Upper lobe of left lung (tissue), 6 donors: Measurements from ENCODE around the gene PPAN. TPM values are rescaled to one million over a fixed set of nuclear protein-coding genes. Genes with fewer than 3 reads are reported as not detected.

Experiments used
- ATAC-seq, 2 donors: fragments of 200-7000 bp; cut with Tn5 transposase; one replicate each; pipeline ENCODE4 v1.9.1; 2022; ENCODE audit warnings: mild to moderate bottlenecking in 2 of 2, moderate library complexity in 2 of 2; ENCODE audit not compliant: low FRiP score in 2 of 2
- DNase-seq, 2 donors: peaks; one replicate each; pipeline ENCODE4 v3.0.0-alpha.2; 2019 to 2020
- H3K27ac ChIP-seq, 4 donors: fragments of 200-600 bp; sonication (generic); one replicate each; pipeline ENCODE4 v1.5.1; 2016 to 2019
- H3K27me3 ChIP-seq, 4 donors: fragments of 200-600 bp; sonication (generic); one replicate each; pipeline ENCODE4 v1.5.1; 2017 to 2019
- H3K36me3 ChIP-seq, 4 donors: fragments of 200-600 bp; sonication (generic); one replicate each; pipeline ENCODE4 v1.5.1; 2016 to 2019
- H3K4me1 ChIP-seq, 4 donors: fragments of 200-600 bp; sonication (generic); one replicate each; pipeline ENCODE4 v1.5.1; 2018 to 2019
- H3K4me3 ChIP-seq, 4 donors: fragments of 200-600 bp; sonication (generic); one replicate each; pipeline ENCODE4 v1.5.1; 2017 to 2019; ENCODE audit warnings: mild to moderate bottlenecking in 2 of 4, moderate library complexity in 1 of 4
- H3K9me3 ChIP-seq, 4 donors: fragments of 200-600 bp; sonication (generic); one replicate each; pipeline ENCODE4 v1.5.1; 2018 to 2019
- CTCF ChIP-seq, 6 experiments: fragments of 450-650 bp in 4 of 6; fragments of 200-600 bp in 2 of 6; sonication (generic) in 2 of 6; IDR thresholded peaks; one replicate each; pipeline ENCODE4 v1.5.1; 2016 to 2019; ENCODE audit warnings: antibody characterized with exemption in 6 of 6
- EP300 ChIP-seq, 4 donors: sonication (generic); formaldehyde crosslinking; IDR thresholded peaks; one replicate each; pipeline ENCODE4 v1.5.1; 2017; ENCODE audit warnings: antibody characterized with exemption in 4 of 4, control low read depth in 2 of 4
- POLR2A ChIP-seq, 4 donors: fragments of 450-650 bp; IDR thresholded peaks; one replicate each; pipeline ENCODE4 v1.5.1; 2016 to 2017; ENCODE audit warnings: antibody characterized with exemption in 4 of 4, mild to moderate bottlenecking in 2 of 4
- POLR2AphosphoS5 ChIP-seq, 2 donors: sonication (generic); formaldehyde crosslinking; IDR thresholded peaks; one replicate each; pipeline ENCODE4 v1.5.1; 2017; ENCODE audit warnings: antibody characterized with exemption in 2 of 2
- WGBS, 2 donors: methylation state at CpG; one replicate each; pipeline ENCODE4 v1.1.5; 2017 to 2018; 5-methylcytosine and 5-hydroxymethylcytosine counted together
- total RNA-seq, 6 donors: library from RNA; depleted of rRNA in 4 of 6; stranded (reverse); fragments of >200 nt in 4 of 6; gene quantifications; one replicate each; pipeline versions ENCODE4 v1.1.0 to v1.2.1, GENCODE V29; 2016 to 2021
- donor health status: DM: no; HTN: no; CAD: no; lungs with moderate emphysema.
- donor health status: DM: no; HTN: yes; CAD: no; lungs with severe emphysema.

Gene PPAN
- 10 to 100 TPM; 18.3 to 46.8 (median 37.8) TPM for total RNA-seq

GRCh38 chr19:10106100-10106936, at the start of gene PPAN:
Gene PPAN (plus strand): TSS chr19:10106362. CDS start chr19:10106395, 33 bp downstream.
- Histone ChIP-seq H3K36me3 (peaks cover 14 to 41% (median 39%) of the 10 kb centered on the region in 4 donors), H3K4me3 (peak within 1 kb of the TSS; percentile 68 to 93 (median 78)), H3K4me1 (peaks cover 15 to 32% (median 25%) of the 10 kb centered on the region in 4 donors), H3K27ac (peak within 1 kb of the TSS; percentile 70 to 82 (median 76)), H3K9me3 (no peaks in the 10 kb centered on the region), H3K27me3 (no peaks in the 10 kb centered on the region)
- peak; percentile 96 to 99 for ATAC-seq
- TF ChIP-seq EP300 (IDR thresholded peaks at IDR 0.05) (no peak), POLR2A (IDR thresholded peaks at IDR 0.05) (peak in 2 of 4 donors; percentile 71 to 81), CTCF (IDR thresholded peaks at IDR 0.05) (peak in 1 of 6 experiments; percentile 48), POLR2AphosphoS5 (IDR thresholded peaks at IDR 0.05) (peak; percentile 86 to 90)
- peak; percentile 98 to 99 for DNase-seq
- WGBS, 2 donors, result 1 to 2% methylated on average over 20 to 66 of the region's 71 CpGs

GRCh38 chr19:10061717-10062310, 44.3 kb upstream of the PPAN start:
- TF ChIP-seq POLR2AphosphoS5 (IDR thresholded peaks at IDR 0.05) (no peak), EP300 (IDR thresholded peaks at IDR 0.05) (no peak), CTCF (IDR thresholded peaks at IDR 0.05) (no peak)
- H3K9me3 ChIP-seq, result no peaks in the 10 kb centered on the region
- ATAC-seq, result no peak
- no peaks in the 10 kb centered on the region for H3K27me3 ChIP-seq
- 31 to 54% methylated on average over 5 to 15 of the region's 21 CpGs for WGBS, 2 donors
- H3K36me3 ChIP-seq, result no peaks in the 10 kb centered on the region
- H3K4me1 ChIP-seq, result no peaks in the 10 kb centered on the region
- DNase-seq, result no peak
- no peak overlapping the region for H3K27ac ChIP-seq
- no peak overlapping the region for H3K4me3 ChIP-seq

GRCh38 chr19:10068205-10068604, 38.0 kb upstream of the PPAN start:
- WGBS, 2 donors, result 50 to 56% methylated on average over 4 of the region's 4 CpGs
- no peak overlapping the region for H3K27ac ChIP-seq
- no peak overlapping the region for H3K4me3 ChIP-seq
- H3K36me3 ChIP-seq, result no peaks in the 10 kb centered on the region
- TF ChIP-seq POLR2AphosphoS5 (IDR thresholded peaks at IDR 0.05) (no peak), CTCF (IDR thresholded peaks at IDR 0.05) (no peak), EP300 (IDR thresholded peaks at IDR 0.05) (no peak), POLR2A (IDR thresholded peaks at IDR 0.05) (no peak)
- no peak for ATAC-seq
- no peaks in the 10 kb centered on the region for H3K4me1 ChIP-seq
- no peak for DNase-seq
- no peaks in the 10 kb centered on the region for H3K27me3 ChIP-seq
- no peaks in the 10 kb centered on the region for H3K9me3 ChIP-seq

- H3K27me3 ChIP-seq, result no peaks in the 10 kb centered on the region
- no peaks in the 10 kb centered on the region for H3K36me3 ChIP-seq
- no peak overlapping the region for H3K27ac ChIP-seq
- WGBS, 2 donors, result 71 to 75% methylated on average over 6 of the region's 6 CpGs
- ATAC-seq (no peak), DNase-seq (no peak)
- peaks cover 0 to 7% (median 2%) of the 10 kb centered on the region in 4 donors for H3K9me3 ChIP-seq
- no peaks in the 10 kb centered on the region for H3K4me1 ChIP-seq
- H3K4me3 ChIP-seq, result no peak overlapping the region
- TF ChIP-seq POLR2A (IDR thresholded peaks at IDR 0.05) (no peak), EP300 (IDR thresholded peaks at IDR 0.05) (no peak), CTCF (IDR thresholded peaks at IDR 0.05) (no peak), POLR2AphosphoS5 (IDR thresholded peaks at IDR 0.05) (no peak)
Observed at GRCh38 chr19:10069046-10069445, 37.1 kb upstream of the PPAN start.
